ENCODE measurements around the gene LAMB3.

LAMB3 gene

DNA sequence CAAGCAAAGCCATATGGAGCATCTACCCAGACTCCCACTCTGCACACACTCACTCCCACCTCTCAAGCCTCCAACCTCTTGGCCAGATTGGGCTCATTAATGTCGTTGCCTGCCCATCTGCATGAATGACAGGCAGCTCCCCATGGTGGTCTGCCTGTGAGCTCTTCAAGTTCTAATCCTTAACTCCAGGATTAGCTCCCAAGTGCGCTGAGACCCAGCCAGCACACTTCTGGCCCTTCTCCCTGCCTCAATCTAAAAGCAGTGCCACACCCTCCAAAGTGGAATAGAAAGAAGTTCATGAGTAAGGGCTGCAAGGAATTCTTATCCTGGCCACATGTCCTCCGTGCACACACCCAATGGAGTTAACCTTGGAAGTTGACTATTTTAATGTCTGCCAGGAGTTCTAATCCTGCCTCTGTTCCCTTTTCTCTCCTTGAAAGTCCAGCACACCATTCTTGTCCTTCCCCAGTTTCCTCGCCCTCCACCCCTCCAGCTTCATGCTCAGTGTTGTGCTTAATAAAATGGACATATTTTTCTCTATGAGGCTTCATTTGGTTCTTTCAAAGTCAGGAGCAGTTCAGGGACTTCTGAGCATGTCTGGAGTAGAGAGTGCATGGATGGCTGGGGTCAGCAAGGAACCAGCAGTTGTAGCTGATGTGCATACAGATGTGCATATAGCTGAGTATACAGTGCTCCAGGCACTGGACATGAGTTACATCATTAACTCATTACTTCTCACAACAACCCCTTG lies 38.6 kb downstream of the LAMB3 start:
- Histone ChIP-seq H3K4me3 (ENCODE audit: control insufficient read depth in 1 of 7, extremely low read depth in 1 of 7, insufficient read depth in 4 of 7, low read depth in 2 of 7, low read length in 6 of 7) (no peak overlapping the region), H3K4me1 (ENCODE audit: control extremely low read depth in 1 of 4, control insufficient read depth in 4 of 4, insufficient read depth in 4 of 4, low read length in 3 of 4) (peaks cover 0 to 3% (median 1%) of the 10 kb centered on the region in 4 experiments), H3K27me3 (replicated peaks in 2 of 5; ENCODE audit: control insufficient read depth in 4 of 5, insufficient read depth in 5 of 5, low read length in 4 of 5) (peaks cover 0 to 5% (median 0%) of the 10 kb centered on the region in 5 experiments), H3K27ac (ENCODE audit: insufficient read depth in 1 of 2, low read depth in 1 of 2, low read length in 2 of 2, poor library complexity in 1 of 2, severe bottlenecking in 2 of 2) (no peak overlapping the region), H3K9me3 (ENCODE audit: control extremely low read depth in 1 of 5, control insufficient read depth in 4 of 5, insufficient read depth in 2 of 5, low read depth in 1 of 5, low read length in 4 of 5) (no peaks in the 10 kb centered on the region), H3K36me3 (ENCODE audit: control insufficient read depth in 4 of 4, insufficient read depth in 4 of 4, low read length in 3 of 4) (no peaks in the 10 kb centered on the region)
- DNase-seq = no peak
- 98% methylated on average over 3 of the region's 4 CpGs for WGBS (ENCODE audit: insufficient coverage)
- CTCF ChIA-PET = interaction anchor here (0.9 to 2.2 kb wide), 4 partner anchors 9 to 29 kb away, joined by 3 to 7 read pairs (median 4); no protein-coding TSS in a partner anchor
- POLR2A ChIA-PET = no interaction called here

DNA sequence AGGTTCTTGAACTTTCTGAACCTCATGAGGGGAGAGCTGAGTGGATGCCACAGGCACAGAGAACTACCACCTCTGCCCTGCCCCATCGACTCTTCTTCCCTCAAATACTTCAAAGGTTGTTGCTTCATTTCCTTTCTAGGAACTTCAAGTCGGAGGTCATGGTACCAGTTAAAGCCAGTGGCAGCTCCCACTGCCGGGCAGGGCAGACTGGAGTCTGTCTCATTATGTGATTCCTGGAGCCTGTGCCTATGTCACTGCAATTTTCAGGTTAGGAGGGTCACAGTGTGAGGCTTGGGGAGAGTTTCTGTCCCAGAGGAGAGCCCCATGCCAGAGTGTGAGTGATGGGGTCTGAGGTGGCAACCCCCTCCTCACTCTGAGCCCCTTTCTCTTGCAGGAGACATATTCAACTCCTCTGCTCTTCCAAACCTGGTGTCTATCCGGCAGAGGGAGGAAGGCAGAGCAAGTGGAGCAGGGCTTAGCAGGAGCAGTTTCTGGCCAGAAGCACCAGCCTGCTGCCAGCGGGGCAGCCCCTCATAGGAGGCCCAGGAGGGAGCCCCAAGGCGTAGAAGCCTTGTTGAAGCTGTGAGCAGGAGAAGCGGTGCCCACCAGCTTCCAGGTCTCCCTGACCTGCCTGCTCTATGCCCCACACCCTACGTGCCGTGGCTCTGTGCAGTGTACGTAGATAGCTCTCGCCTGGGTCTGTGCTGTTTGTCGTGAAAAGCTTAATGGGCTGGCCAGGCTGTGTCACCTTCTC lies 39.4 kb downstream of the LAMB3 start:
- ChIA-PET CTCF (interaction anchor here (0.9 to 2.2 kb wide), 4 partner anchors 10 to 30 kb away, joined by 3 to 7 read pairs (median 4); no protein-coding TSS in a partner anchor), POLR2A (no interaction called here)
- peaks cover 0 to 5% (median 0%) of the 10 kb centered on the region in 5 experiments for H3K27me3 ChIP-seq (replicated peaks in 2 of 5; ENCODE audit: control insufficient read depth in 4 of 5, insufficient read depth in 5 of 5, low read length in 4 of 5)
- no peak overlapping the region for H3K27ac ChIP-seq (ENCODE audit: insufficient read depth in 1 of 2, low read depth in 1 of 2, low read length in 2 of 2, poor library complexity in 1 of 2, severe bottlenecking in 2 of 2)
- no peaks in the 10 kb centered on the region for H3K4me1 ChIP-seq (ENCODE audit: control extremely low read depth in 1 of 4, control insufficient read depth in 4 of 4, insufficient read depth in 4 of 4, low read length in 3 of 4)
- no peak for DNase-seq
- H3K4me3 ChIP-seq (ENCODE audit: control insufficient read depth in 1 of 7, extremely low read depth in 1 of 7, insufficient read depth in 4 of 7, low read depth in 2 of 7, low read length in 6 of 7) = no peak overlapping the region
- no peaks in the 10 kb centered on the region for H3K36me3 ChIP-seq (ENCODE audit: control insufficient read depth in 4 of 4, insufficient read depth in 4 of 4, low read length in 3 of 4)
- 84% methylated on average over 10 of the region's 12 CpGs for WGBS (ENCODE audit: insufficient coverage)
- H3K9me3 ChIP-seq (ENCODE audit: control extremely low read depth in 1 of 5, control insufficient read depth in 4 of 5, insufficient read depth in 2 of 5, low read depth in 1 of 5, low read length in 4 of 5) = no peaks in the 10 kb centered on the region

DNA sequence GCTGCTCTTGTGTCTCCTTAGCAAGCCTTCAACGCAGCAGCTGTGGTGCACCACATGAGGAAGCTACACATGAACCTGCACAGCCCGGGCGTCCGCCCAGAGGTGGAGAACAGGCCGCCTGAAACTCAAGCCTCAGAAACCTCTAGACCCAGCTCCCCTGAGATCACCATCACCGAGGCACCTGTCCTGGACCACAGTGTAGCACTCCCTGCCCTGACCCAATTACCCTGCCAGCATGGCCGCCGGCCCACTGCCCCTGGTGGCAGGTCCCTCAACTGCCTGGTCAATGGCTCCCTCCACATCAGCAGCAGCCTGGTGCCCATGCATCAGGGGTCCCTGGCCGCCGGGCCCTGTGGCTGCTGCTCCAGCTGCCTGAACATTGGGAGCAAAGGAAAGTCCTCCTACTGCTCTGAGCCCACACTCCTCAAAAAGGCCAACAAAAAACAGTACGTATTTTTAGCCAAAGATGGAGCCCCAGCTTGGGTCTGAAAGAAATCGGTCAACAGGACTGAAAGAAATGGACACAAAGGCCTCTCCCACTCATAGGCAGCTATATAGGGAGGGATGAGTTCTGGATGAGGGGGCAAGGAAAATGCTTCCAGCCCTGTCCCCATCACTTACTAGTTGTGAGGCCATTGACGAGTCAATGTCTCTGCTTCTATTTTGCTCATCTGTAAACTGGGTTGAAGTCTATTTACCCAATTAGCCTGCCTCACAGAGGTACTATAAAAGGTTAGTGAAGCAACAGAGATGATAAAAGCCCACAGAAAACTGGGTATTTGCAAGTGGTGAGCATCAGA lies 40.3 kb downstream of the LAMB3 start:
- H3K9me3 ChIP-seq (ENCODE audit: control extremely low read depth in 1 of 5, control insufficient read depth in 4 of 5, insufficient read depth in 2 of 5, low read depth in 1 of 5, low read length in 4 of 5) = no peaks in the 10 kb centered on the region
- H3K4me1 ChIP-seq (ENCODE audit: control extremely low read depth in 1 of 4, control insufficient read depth in 4 of 4, insufficient read depth in 4 of 4, low read length in 3 of 4) = no peaks in the 10 kb centered on the region
- no peaks in the 10 kb centered on the region for H3K36me3 ChIP-seq (ENCODE audit: control insufficient read depth in 4 of 4, insufficient read depth in 4 of 4, low read length in 3 of 4)
- CTCF ChIA-PET = interaction anchor here (0.7 to 2.2 kb wide), 5 partner anchors 8 to 35 kb away, joined by 3 to 7 read pairs (median 4); no protein-coding TSS in a partner anchor
- POLR2A ChIA-PET = no interaction called here
- H3K27ac ChIP-seq (ENCODE audit: insufficient read depth in 1 of 2, low read depth in 1 of 2, low read length in 2 of 2, poor library complexity in 1 of 2, severe bottlenecking in 2 of 2) = no peak overlapping the region
- WGBS (ENCODE audit: insufficient coverage) = 97% methylated on average over 11 of the region's 13 CpGs
- H3K27me3 ChIP-seq (replicated peaks in 2 of 5; ENCODE audit: control insufficient read depth in 4 of 5, insufficient read depth in 5 of 5, low read length in 4 of 5) = peaks cover 0 to 8% (median 0%) of the 10 kb centered on the region in 5 experiments
- H3K4me3 ChIP-seq (ENCODE audit: control insufficient read depth in 1 of 7, extremely low read depth in 1 of 7, insufficient read depth in 4 of 7, low read depth in 2 of 7, low read length in 6 of 7) = no peak overlapping the region
- no peak for DNase-seq

DNA sequence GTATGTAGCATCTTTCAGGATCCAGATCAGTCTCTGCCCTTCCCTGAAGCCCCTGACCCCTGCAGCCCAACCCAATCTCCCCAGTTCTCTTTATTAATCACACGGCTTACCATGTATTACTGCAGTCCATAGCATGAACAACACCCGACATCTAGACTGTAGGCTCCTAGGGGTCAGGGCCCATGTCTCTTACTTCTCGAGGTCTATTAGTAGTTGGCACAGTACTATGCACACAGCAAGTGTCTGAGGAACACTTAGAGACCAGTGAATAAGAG lies 41.7 kb downstream of the LAMB3 start:
- ChIA-PET CTCF (interaction anchor here (1.2 to 1.7 kb wide), 3 partner anchors 10 to 20 kb away, joined by 3 to 6 read pairs (median 3); no protein-coding TSS in a partner anchor), POLR2A (no interaction called here)
- Histone ChIP-seq H3K4me3 (ENCODE audit: control insufficient read depth in 1 of 7, extremely low read depth in 1 of 7, insufficient read depth in 4 of 7, low read depth in 2 of 7, low read length in 6 of 7) (no peak overlapping the region), H3K27ac (ENCODE audit: insufficient read depth in 1 of 2, low read depth in 1 of 2, low read length in 2 of 2, poor library complexity in 1 of 2, severe bottlenecking in 2 of 2) (no peak overlapping the region), H3K27me3 (replicated peaks in 2 of 5; ENCODE audit: control insufficient read depth in 4 of 5, insufficient read depth in 5 of 5, low read length in 4 of 5) (peaks cover 0 to 8% (median 0%) of the 10 kb centered on the region in 5 experiments), H3K36me3 (ENCODE audit: control insufficient read depth in 4 of 4, insufficient read depth in 4 of 4, low read length in 3 of 4) (no peaks in the 10 kb centered on the region), H3K4me1 (ENCODE audit: control extremely low read depth in 1 of 4, control insufficient read depth in 4 of 4, insufficient read depth in 4 of 4, low read length in 3 of 4) (no peaks in the 10 kb centered on the region), H3K9me3 (ENCODE audit: control extremely low read depth in 1 of 5, control insufficient read depth in 4 of 5, insufficient read depth in 2 of 5, low read depth in 1 of 5, low read length in 4 of 5) (no peaks in the 10 kb centered on the region)
- 93% methylated on average over 2 of the region's 3 CpGs for WGBS (ENCODE audit: insufficient coverage)
- DNase-seq = no peak

DNA sequence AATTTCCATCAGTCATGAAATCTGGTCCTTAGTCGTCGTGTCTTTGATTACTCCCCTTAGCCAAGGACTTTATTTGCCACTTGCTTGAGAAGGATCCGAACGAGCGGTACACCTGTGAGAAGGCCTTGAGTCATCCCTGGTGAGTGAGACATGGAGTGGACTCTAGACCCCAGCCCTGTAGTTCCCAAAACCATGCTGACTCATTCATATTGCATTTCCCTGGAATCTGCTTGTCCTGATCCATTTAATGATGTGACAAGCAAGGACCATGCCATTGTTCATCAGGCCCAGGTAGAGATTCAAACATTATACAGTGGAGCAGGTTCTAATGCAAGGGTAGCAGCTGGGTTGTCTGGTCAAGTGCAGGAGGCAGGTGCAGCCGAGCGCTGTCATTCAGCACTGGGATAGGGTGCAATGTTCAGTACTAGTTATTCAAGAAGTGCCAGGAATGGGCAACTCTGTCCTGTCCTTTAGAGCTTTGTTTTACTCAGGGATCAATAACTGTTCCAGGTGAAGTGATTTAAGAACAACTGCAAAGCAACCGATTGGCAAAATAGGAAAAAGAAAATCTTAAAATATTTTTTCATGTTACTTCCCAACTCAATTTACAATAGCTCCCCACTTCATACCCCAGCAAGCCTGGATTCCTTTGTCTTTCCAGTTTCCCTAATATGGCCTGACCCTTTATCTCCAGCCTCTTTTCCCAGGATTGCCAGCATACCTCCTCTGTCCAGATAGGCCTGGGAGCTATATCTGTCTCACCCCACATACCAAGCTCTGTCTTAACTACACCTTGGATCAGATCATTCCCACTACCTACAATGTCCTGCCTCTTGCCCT lies 42.2 kb downstream of the LAMB3 start:
- H3K36me3 ChIP-seq (ENCODE audit: control insufficient read depth in 4 of 4, insufficient read depth in 4 of 4, low read length in 3 of 4) = no peaks in the 10 kb centered on the region
- no peak overlapping the region for H3K27ac ChIP-seq (ENCODE audit: insufficient read depth in 1 of 2, low read depth in 1 of 2, low read length in 2 of 2, poor library complexity in 1 of 2, severe bottlenecking in 2 of 2)
- DNase-seq = no peak
- H3K4me1 ChIP-seq (ENCODE audit: control extremely low read depth in 1 of 4, control insufficient read depth in 4 of 4, insufficient read depth in 4 of 4, low read length in 3 of 4) = no peaks in the 10 kb centered on the region
- H3K27me3 ChIP-seq (replicated peaks in 2 of 5; ENCODE audit: control insufficient read depth in 4 of 5, insufficient read depth in 5 of 5, low read length in 4 of 5) = peaks cover 0 to 8% (median 0%) of the 10 kb centered on the region in 5 experiments
- CTCF ChIA-PET = interaction anchor here (1.2 to 1.7 kb wide), 4 partner anchors 10 to 43 kb away, joined by 3 to 5 read pairs (median 3); no protein-coding TSS in a partner anchor
- POLR2A ChIA-PET = no interaction called here
- H3K9me3 ChIP-seq (ENCODE audit: control extremely low read depth in 1 of 5, control insufficient read depth in 4 of 5, insufficient read depth in 2 of 5, low read depth in 1 of 5, low read length in 4 of 5) = no peaks in the 10 kb centered on the region
- 96% methylated on average over 5 of the region's 8 CpGs for WGBS (ENCODE audit: insufficient coverage)
- no peak overlapping the region for H3K4me3 ChIP-seq (ENCODE audit: control insufficient read depth in 1 of 7, extremely low read depth in 1 of 7, insufficient read depth in 4 of 7, low read depth in 2 of 7, low read length in 6 of 7)

DNA sequence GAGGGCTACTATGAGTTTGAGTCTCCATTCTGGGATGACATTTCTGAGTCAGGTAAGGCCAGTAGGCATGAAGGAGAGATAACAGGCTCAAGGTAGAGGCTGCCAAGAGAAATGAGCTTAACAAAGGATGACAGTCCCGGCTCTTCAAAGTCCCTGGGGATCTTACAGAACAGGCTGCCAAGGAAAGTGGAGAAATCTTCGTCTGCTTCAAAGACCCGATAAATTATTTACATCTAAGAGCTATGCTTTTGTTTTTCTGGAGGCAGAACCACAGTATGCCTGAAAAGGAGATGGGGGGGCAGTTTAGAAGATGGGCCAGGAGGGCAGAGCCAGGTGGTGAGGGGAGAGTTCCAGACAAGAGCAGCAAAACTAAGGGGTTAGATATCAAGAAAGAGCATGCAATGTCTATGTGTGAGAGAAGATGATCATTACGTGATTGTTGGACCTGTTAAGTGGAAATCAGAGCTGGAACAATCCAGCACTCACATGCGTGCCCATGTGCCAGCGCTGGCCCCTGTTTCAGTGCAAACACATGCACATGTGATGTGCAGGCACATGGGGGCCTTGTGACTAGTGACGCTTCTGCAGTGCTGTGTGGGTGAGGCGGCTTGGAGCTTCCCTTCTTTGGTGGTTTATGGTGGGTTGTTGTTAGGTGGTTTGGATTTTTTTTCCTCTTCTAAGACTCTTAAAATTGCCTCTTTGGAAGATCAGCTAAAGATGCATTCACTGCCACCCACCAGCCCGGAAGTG lies 43.0 kb downstream of the LAMB3 start:
- peaks cover 0 to 8% (median 0%) of the 10 kb centered on the region in 5 experiments for H3K27me3 ChIP-seq (replicated peaks in 2 of 5; ENCODE audit: control insufficient read depth in 4 of 5, insufficient read depth in 5 of 5, low read length in 4 of 5)
- no peak overlapping the region for H3K27ac ChIP-seq (ENCODE audit: insufficient read depth in 1 of 2, low read depth in 1 of 2, low read length in 2 of 2, poor library complexity in 1 of 2, severe bottlenecking in 2 of 2)
- H3K36me3 ChIP-seq (ENCODE audit: control insufficient read depth in 4 of 4, insufficient read depth in 4 of 4, low read length in 3 of 4) = no peaks in the 10 kb centered on the region
- DNase-seq = no peak
- no peaks in the 10 kb centered on the region for H3K4me1 ChIP-seq (ENCODE audit: control extremely low read depth in 1 of 4, control insufficient read depth in 4 of 4, insufficient read depth in 4 of 4, low read length in 3 of 4)
- POLR2A ChIA-PET = no interaction called here
- no peaks in the 10 kb centered on the region for H3K9me3 ChIP-seq (ENCODE audit: control extremely low read depth in 1 of 5, control insufficient read depth in 4 of 5, insufficient read depth in 2 of 5, low read depth in 1 of 5, low read length in 4 of 5)
- CTCF ChIA-PET = interaction anchor here (0.9 to 2.4 kb wide), 5 partner anchors 8 to 139 kb away, joined by 3 to 6 read pairs (median 3); no protein-coding TSS in a partner anchor
- no peak overlapping the region for H3K4me3 ChIP-seq (ENCODE audit: control insufficient read depth in 1 of 7, extremely low read depth in 1 of 7, insufficient read depth in 4 of 7, low read depth in 2 of 7, low read length in 6 of 7)
- 93% methylated on average over 6 of the region's 9 CpGs for WGBS (ENCODE audit: insufficient coverage)
